ENCODE results near the gene RAPH1. TPM values are rescaled to one million over a fixed set of nuclear protein-coding genes. Genes with fewer than 3 reads are reported as not detected.

RAPH1 gene
- total and polyA plus RNA-seq, 2 experiments from 2014 or later: 5.0 to 36.2 TPM

GRCh38 chr2:203438528-203438927 is 96.6 kb downstream of the RAPH1 start (continued):
- TF ChIP-seq REST (IDR thresholded peaks at IDR 0.05; ENCODE audit: unreplicated experiment) (no peak), STAT1 (IDR thresholded peaks at IDR 0.05; ENCODE audit: unreplicated experiment) (no peak), CREB1 (CRISPR knock-in tag; IDR thresholded peaks at IDR 0.05; ENCODE audit: low read depth) (no peak)

GRCh38 chr2:203437511-203437910 is 97.6 kb downstream of the RAPH1 start:
- no peak for TF ChIP-seq ETS1 (IDR thresholded peaks at IDR 0.05)
- no peak for TF ChIP-seq POLR2AphosphoS5 (IDR thresholded peaks at IDR 0.05; ENCODE audit: low read depth)
- TF ChIP-seq EZH2phosphoT487 (IDR thresholded peaks at IDR 0.05; ENCODE audit: unreplicated experiment): no peak
- TF ChIP-seq CREB1 (CRISPR knock-in tag; IDR thresholded peaks at IDR 0.05; ENCODE audit: low read depth): no peak
- no peak for TF ChIP-seq ZNF331 (CRISPR knock-in tag; IDR thresholded peaks at IDR 0.05; ENCODE audit: low read depth)
- TF ChIP-seq REST (IDR thresholded peaks at IDR 0.05; ENCODE audit: unreplicated experiment): no peak
- TF ChIP-seq EZH2 (IDR thresholded peaks at IDR 0.05; ENCODE audit: low read depth, unreplicated experiment): no peak
- TF ChIP-seq JUNB (IDR thresholded peaks at IDR 0.05; ENCODE audit: unreplicated experiment): no peak
- TF ChIP-seq ZNF114 (CRISPR knock-in tag; IDR thresholded peaks at IDR 0.05): no peak
- TF ChIP-seq ZNF462 (CRISPR knock-in tag; IDR thresholded peaks at IDR 0.05): no peak
- Mint-ChIP-seq H3K4me3 (no peak overlapping the region), H3K27ac (no peak overlapping the region), H3K36me3 (ENCODE audit: low read depth) (peaks cover 20% of the 10 kb centered on the region), H3K27me3 (ENCODE audit: insufficient read depth, low read depth, poor library complexity) (peaks cover 5% of the 10 kb centered on the region), H3K9me3 (no peaks in the 10 kb centered on the region; the same call in 2 of the 3 replicates), H3K4me1 (peaks cover 14% of the 10 kb centered on the region)
- Histone ChIP-seq H3K4me2 (no peak overlapping the region), H3K4me3 (no peak overlapping the region), H3K79me2 (replicated peaks; ENCODE audit: insufficient read depth) (no peaks in the 10 kb centered on the region), H4K20me1 (replicated peaks; ENCODE audit: insufficient read depth) (no peaks in the 10 kb centered on the region), H3F3A (replicated peaks; ENCODE audit: low read depth) (no peaks in the 10 kb centered on the region), H3K27me3 (ENCODE audit: insufficient read depth) (no peaks in the 10 kb centered on the region), H3K36me3 (ENCODE audit: insufficient read depth) (peaks cover 4% of the 10 kb centered on the region; the same call in 1 of the 2 replicates), H2AFZ (no peak overlapping the region), H3K9me2 (ENCODE audit: insufficient read depth) (no peaks in the 10 kb centered on the region), H3K4me1 (ENCODE audit: insufficient read depth) (no peaks in the 10 kb centered on the region), H3K27ac (ENCODE audit: low read depth) (no peak overlapping the region)
- ATAC-seq (no peak), DNase-seq (ENCODE audit: low spot score) (no peak)

Data from GM23338 (cell line).